Hepatocyte (in vitro differentiated cells): ENCODE data around the gene PUSL1. TPM values are rescaled to one million over a fixed set of nuclear protein-coding genes. Genes with fewer than 3 reads are reported as not detected.

Experiments used
- DNase-seq: peaks from one replicate; pipeline ENCODE4 v3.0.0-alpha.2; 2016; ENCODE audit warnings: low spot score
- H2AFZ ChIP-seq: fragments of 200-600 bp; sonication (generic); 2 replicates; pipeline ENCODE4 v1.6.0; 2016; ENCODE audit warnings: antibody characterized with exemption, mild to moderate bottlenecking
- H3K27ac ChIP-seq: fragments of 200-600 bp; sonication (generic); 2 replicates; pipeline ENCODE4 v1.5.1; 2016; ENCODE audit warnings: mild to moderate bottlenecking
- H3K27me3 ChIP-seq: fragments of 200-600 bp; sonication (generic); 2 replicates; pipeline ENCODE4 v1.6.1; 2016
- H3K36me3 ChIP-seq: fragments of 200-600 bp; sonication (generic); replicated peaks from 2 replicates; pipeline ENCODE4 v1.5.1; 2016; ENCODE audit warnings: low read depth; ENCODE audit not compliant: insufficient read depth
- H3K4me1 ChIP-seq: fragments of 200-600 bp; sonication (generic); 2 replicates; pipeline ENCODE4 v1.5.1; 2016; ENCODE audit warnings: mild to moderate bottlenecking, moderate library complexity; ENCODE audit not compliant: insufficient read depth
- H3K4me2 ChIP-seq: fragments of 200-600 bp; sonication (generic); 2 replicates; pipeline ENCODE4 v1.6.0; 2016
- H3K4me3 ChIP-seq: fragments of 200-600 bp; sonication (generic); 2 replicates; pipeline ENCODE4 v1.5.1; 2016; ENCODE audit warnings: mild to moderate bottlenecking
- H3K79me2 ChIP-seq: fragments of 200-600 bp; sonication (generic); 2 replicates; pipeline ENCODE4 v1.6.0; 2017; ENCODE audit warnings: mild to moderate bottlenecking
- H3K9me2 ChIP-seq: fragments of 200-600 bp; sonication (generic); replicated peaks from 2 replicates; pipeline ENCODE4 v1.6.0; 2017; ENCODE audit warnings: mild to moderate bottlenecking; ENCODE audit not compliant: insufficient read depth
- H3K9me3 ChIP-seq: fragments of 200-600 bp; sonication (generic); 2 replicates; pipeline ENCODE4 v1.5.1; 2016; ENCODE audit warnings: low read depth, mild to moderate bottlenecking
- H4K20me1 ChIP-seq: fragments of 200-600 bp; sonication (generic); 2 replicates; pipeline ENCODE4 v1.6.0; 2016; ENCODE audit warnings: mild to moderate bottlenecking; ENCODE audit not compliant: insufficient read depth, poor library complexity, severe bottlenecking
- CTCF ChIP-seq: fragments of 200-600 bp; sonication (generic); IDR thresholded peaks from 2 replicates; pipeline ENCODE4 v1.5.1; 2016; ENCODE audit warnings: antibody characterized with exemption, mild to moderate bottlenecking; ENCODE audit not compliant: poor library complexity
- EZH2 ChIP-seq: fragments of 200-600 bp; sonication (generic); IDR thresholded peaks from 2 replicates; pipeline ENCODE4 v1.6.1; 2016; ENCODE audit warnings: antibody characterized with exemption, mild to moderate bottlenecking, borderline replicate concordance
- EZH2phosphoT487 ChIP-seq: fragments of 200-600 bp; sonication (generic); IDR thresholded peaks from one replicate; pipeline ENCODE4 v1.6.1; 2018; ENCODE audit warnings: antibody characterized with exemption, mild to moderate bottlenecking, low read depth, moderate library complexity; ENCODE audit not compliant: unreplicated experiment, severe bottlenecking
- WGBS: methylation state at CpG from one replicate; pipeline ENCODE4 v1.1.6; 2016; ENCODE audit warnings: low lambda C conversion rate; ENCODE audit errors: missing lambda C conversion rate; 5-methylcytosine and 5-hydroxymethylcytosine counted together
- polyA plus RNA-seq: library from polyadenylated mRNA; unstranded; fragments of >200 nt; fragmentation: Nextera tagmentation; extraction: Ambion mirVana; gene quantifications from 2 replicates; pipeline ENCODE4 v1.2.1, GENCODE V29; 2016
- total RNA-seq: library from RNA; depleted of rRNA; stranded (reverse); fragments of >200 nt; gene quantifications from 2 replicates; pipeline ENCODE4 v1.2.3, GENCODE V29; 2014

The PUSL1 gene
- total and polyA plus RNA-seq, 2 experiments from 2014 or later: 27.7 to 37.2 TPM

- Histone ChIP-seq H3K4me1 (no peaks in the 10 kb centered on the region), H3K27ac (no peak overlapping the region), H3K9me2 (no peaks in the 10 kb centered on the region), H3K36me3 (no peaks in the 10 kb centered on the region), H3K27me3 (no peaks in the 10 kb centered on the region), H3K4me3 (no peak overlapping the region), H4K20me1 (peaks cover 6% of the 10 kb centered on the region), H3K79me2 (no peaks in the 10 kb centered on the region), H2AFZ (no peak overlapping the region), H3K4me2 (no peak overlapping the region), H3K9me3 (no peaks in the 10 kb centered on the region)
- TF ChIP-seq EZH2 (no peak), CTCF (no peak), EZH2phosphoT487 (no peak)
- no peak for DNase-seq
- 97% methylated on average over 58 of the region's 62 CpGs for WGBS
These were observed 12.0 kb upstream of the PUSL1 start for GRCh38 chr1:1296070-1297061.

- H2AFZ ChIP-seq: no peak overlapping the region
- peaks cover 10% of the 10 kb centered on the region for H4K20me1 ChIP-seq
- no peak overlapping the region for H3K27ac ChIP-seq
- H3K4me3 ChIP-seq: no peak overlapping the region
- H3K9me3 ChIP-seq: no peaks in the 10 kb centered on the region
- WGBS: 98% methylated on average over 24 of the region's 31 CpGs
- H3K9me2 ChIP-seq: no peaks in the 10 kb centered on the region
- H3K27me3 ChIP-seq: no peaks in the 10 kb centered on the region
- H3K4me1 ChIP-seq: no peaks in the 10 kb centered on the region
- no peak overlapping the region for H3K4me2 ChIP-seq
- no peaks in the 10 kb centered on the region for H3K36me3 ChIP-seq
- TF ChIP-seq EZH2phosphoT487 (no peak), CTCF (no peak), EZH2 (no peak)
- peaks cover 1% of the 10 kb centered on the region for H3K79me2 ChIP-seq
- DNase-seq: no peak
These were observed 10.5 kb upstream of the PUSL1 start for GRCh38 chr1:1297802-1298424.

- Histone ChIP-seq H3K27me3 (no peaks in the 10 kb centered on the region), H3K27ac (no peak overlapping the region), H3K36me3 (no peaks in the 10 kb centered on the region), H4K20me1 (peaks cover 15% of the 10 kb centered on the region), H3K4me2 (no peak overlapping the region), H3K4me3 (no peak overlapping the region), H3K79me2 (peaks cover 11% of the 10 kb centered on the region), H3K9me2 (no peaks in the 10 kb centered on the region), H3K4me1 (peaks cover 3% of the 10 kb centered on the region), H3K9me3 (no peaks in the 10 kb centered on the region), H2AFZ (no peak overlapping the region)
- DNase-seq: no peak
- no peak for TF ChIP-seq EZH2phosphoT487
- TF ChIP-seq EZH2: no peak
- TF ChIP-seq CTCF: no peak
- 70% methylated on average over 28 of the region's 30 CpGs for WGBS
These were observed 9.3 kb upstream of the PUSL1 start for GRCh38 chr1:1298861-1299685.
